GM19043 (cell line): ENCODE data around the gene PIH1D2.
"Not testable (repeated sequence)": the region's sequence is repeated elsewhere in the genome, so short reads cannot be mapped to it uniquely, and the experiment has no call there.

Experiments
- ATAC-seq: cut with Tn5 transposase; IDR thresholded peaks from one replicate; pipeline ENCODE4 v1.9.1; 2021; ENCODE audit warnings: low read depth; ENCODE audit not compliant: unreplicated experiment

The PIH1D2 gene

DNA sequence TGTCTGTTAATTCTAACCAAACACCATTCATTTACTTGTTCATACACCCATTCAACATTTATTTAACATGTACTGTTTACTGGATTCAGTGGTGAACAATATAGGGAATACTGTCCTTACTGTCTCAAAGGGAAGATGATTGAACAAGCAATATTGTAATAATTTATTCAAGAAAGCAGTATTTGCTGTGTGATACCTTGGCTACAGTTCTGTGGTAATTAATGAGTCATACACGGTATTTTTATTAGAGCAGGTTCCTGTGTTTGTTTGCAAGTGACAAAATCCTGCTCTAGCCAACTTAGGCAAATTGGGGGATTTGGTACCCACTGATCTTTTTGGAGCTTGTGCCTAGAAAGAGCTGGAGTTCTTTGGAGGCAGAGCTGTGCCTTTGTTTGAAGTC, 15.7 kb downstream of the PIH1D2 start:
- no peak for ATAC-seq

GRCh38 chr11:112057170-112057569, 16.6 kb downstream of the PIH1D2 start:
- ATAC-seq = no peak

DNA sequence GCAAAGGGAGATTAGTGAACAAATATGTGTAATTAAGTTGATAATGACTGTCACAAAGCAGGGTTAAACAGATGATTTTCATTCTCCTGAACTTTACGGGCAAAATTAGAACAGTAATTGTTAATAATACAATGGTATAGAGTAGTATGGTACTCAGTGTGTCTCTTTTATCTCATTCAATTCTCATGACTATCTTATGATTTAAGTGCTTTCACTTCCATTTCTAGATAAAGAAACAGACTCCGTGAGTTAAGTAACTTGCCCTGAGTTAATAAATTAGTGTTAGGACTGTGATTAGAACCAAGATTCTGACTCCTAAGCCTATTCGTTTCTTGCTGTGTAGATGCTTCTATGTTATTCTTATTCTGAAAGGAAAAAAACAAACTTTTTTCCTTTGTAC, 22.0 kb downstream of the PIH1D2 start:
- ATAC-seq = no peak

- ATAC-seq = peak; percentile 86
These were observed 23.1 kb downstream of the PIH1D2 start for GRCh38 chr11:112050721-112051120.

DNA sequence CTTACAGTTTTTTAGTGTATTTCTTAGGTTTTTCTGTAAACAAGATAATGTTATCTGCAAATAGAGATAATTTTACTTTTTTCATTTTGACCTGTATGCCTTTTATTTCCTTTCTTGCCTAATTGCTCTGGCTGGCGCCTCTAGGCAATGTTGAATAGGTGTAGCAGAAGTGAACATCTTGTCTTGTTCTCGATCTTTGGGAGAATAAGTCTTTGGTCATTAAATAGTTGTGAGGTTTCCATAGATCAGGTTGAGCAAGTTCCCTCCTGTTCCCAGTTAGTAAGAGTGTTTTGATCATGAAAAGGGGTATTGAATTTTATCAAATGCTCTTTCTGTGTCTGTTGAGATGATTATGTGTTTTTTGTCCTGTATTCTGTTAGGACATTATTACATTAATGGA, 24.0 kb downstream of the PIH1D2 start:
- ATAC-seq = no peak

DNA sequence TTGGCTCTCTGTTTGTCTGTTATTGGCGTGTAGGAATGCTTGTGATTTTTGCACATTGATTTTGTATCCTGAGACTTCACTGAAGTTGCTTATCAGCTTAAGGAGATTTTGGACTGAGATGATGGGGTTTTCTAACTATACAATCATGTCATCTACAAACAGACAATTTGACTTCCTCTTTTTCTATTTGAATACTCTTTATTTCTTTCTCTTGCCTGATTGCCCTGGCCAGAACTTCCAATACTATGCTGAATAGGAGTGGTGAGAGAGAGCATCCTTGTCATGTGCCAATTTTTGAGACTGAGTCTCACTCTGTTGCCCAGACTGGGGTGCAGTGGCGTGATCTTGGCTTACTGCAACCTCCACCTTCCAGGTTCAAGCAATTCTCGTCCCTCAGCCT, 25.6 kb downstream of the PIH1D2 start:
- ATAC-seq = not testable (repeated sequence)

- not testable (repeated sequence) for ATAC-seq
These were observed 27.2 kb downstream of the PIH1D2 start for GRCh38 chr11:112046647-112047046.

GRCh38 chr11:112044961-112045360, 28.9 kb downstream of the PIH1D2 start:
- no peak for ATAC-seq

DNA sequence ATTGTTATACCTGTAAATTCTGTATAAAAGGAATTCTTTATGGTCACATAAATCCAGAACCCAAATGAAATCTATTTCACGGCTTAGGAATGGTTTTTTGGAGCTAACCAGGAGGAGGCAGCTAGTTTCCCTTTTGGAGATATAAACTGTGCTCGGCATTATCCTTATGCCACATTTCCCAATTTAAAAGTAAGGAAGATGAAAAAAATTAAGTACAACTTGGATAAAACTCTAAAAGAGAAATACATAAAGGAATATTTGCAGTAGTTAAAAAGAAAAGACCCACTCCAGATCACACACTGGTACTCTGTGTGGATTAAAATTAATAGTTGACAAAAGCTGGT, 30.9 kb downstream of the PIH1D2 start:
- no peak for ATAC-seq

DNA sequence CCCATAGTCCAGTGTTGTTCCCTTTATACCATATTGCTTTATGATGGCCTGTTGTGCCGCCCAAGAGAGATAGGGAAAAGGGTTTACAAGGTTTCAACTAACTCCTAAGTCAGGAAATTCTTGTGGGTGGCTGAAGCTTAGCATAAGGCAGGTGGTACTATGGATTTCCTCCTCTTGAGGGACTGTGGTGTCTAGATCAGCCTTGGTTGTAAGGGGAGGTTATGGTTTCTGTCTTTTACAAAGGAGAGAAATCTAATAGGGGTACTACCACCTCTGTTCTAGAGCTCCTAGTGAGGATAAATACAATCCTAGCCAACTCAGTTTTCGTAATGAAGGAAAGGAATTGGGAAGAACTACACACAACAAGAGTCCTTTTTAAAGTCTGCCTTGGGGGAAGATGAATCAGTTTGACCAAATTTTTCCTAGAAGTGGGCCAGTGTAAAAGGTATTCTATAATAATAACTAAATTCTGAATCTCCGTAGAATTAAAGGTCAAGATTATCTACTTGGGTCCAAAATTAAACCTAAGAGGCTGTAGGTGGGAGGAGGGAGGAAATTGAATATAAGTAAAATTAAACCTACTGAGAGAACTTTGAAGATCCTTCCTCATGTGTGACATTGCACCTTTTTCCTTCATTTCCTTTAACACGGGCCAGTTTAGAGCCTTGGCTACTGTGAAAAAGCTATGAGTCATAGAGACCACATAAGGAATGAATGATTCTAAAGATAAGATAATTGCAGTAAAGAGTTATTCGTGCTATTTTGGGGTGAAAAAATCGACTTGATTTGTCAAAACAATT, 31.5 kb downstream of the PIH1D2 start:
- no peak for ATAC-seq

GRCh38 chr11:112037527-112037926, 36.3 kb downstream of the PIH1D2 start:
- no peak for ATAC-seq

DNA sequence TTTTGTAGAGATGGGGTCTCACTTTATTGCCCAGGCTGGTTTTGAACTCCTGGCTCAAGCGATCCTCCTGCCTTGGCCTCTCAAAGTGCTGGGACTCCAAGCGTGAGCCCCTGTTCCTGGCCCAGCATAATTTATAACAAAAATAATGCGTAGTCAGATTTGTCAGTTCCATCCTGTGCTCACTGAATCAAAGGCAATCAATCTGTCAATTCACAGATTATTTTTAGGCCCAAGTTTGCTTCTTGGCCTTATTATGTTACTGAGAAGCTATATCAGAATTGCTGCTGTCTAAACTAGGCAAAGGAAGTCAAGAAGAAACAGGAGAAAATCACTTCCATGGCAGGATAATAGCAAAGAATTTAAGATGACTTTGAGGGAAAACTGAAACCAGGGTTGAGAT, 39.9 kb downstream of the PIH1D2 start:
- no peak for ATAC-seq

DNA sequence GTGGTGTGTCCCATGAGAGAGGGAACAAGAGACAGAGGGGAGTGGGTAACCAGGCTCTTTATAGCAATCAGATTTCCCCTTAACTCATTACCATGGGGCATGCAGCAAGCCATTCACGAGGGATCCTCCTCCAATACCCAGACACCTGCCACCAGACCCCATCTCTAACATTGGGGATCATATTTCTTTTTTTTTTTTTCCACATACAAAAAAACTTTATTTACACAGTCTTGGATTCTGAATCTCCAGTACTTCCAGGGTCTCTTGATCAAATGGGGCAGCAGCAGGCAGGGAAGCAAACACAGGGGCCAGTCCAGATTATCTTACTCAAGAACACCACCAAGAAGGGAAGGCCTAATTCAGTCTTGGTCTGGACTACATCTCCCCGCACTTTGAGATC, 44.4 kb downstream of the PIH1D2 start:
- no peak for ATAC-seq

- not testable (repeated sequence) for ATAC-seq
These were observed 46.9 kb downstream of the PIH1D2 start for GRCh38 chr11:112026784-112027410.

DNA sequence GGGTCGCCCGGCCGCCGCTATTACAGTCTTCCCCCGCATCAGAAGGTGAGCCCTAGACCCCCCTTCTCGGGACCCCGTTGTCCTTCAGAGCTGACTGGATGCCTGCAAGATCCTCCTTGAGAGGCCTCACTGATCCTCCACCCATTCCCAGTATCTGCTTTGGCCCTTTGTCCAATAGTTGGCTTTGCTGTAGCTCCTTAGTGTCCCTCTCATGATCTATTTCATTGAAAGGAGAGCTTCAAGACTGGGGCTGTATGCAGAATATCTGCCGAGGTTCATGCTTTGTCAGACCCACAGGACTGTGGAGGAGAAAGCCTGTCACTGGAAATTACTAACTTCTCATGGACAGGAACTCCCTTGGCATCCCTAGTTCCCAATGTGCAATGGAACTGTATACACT, 48.1 kb downstream of the PIH1D2 start:
- peak; percentile 10 for ATAC-seq

- ATAC-seq = peak; percentile 57
These were observed 48.8 kb downstream of the PIH1D2 start, which contains the start of gene DLAT for GRCh38 chr11:112024773-112025678. TSS of gene DLAT (plus strand) at chr11:112025408. CDS start at chr11:112025473, 65 bp downstream.

DNA sequence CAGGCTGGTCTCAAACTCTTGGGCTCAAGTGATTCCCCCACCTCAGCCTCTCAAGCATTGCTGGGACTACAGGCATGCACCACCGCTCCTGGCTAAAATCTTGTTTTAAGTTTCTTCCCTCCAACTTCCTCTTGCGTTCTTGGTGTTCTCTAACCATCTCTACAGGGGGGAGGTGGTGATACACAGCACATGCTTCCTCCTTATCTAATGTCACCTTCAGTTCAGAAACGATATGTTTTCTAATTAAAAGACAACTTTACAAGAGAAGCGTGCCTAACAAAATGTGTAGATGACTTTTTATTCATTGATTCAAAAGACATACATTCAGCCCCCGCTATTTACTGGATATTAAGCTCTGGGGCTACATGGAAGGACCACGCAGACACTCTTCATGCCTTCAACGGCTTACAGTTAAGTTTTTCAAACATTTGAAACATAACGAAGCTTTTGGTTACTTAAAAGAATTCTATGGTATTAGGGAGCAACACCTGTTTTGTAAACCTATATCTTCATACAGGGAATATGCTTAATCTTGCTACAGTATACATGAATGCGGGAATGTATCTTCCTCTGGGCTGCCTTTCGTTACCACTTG, 49.5 kb downstream of the PIH1D2 start:
- ATAC-seq = peak; percentile 40

DNA sequence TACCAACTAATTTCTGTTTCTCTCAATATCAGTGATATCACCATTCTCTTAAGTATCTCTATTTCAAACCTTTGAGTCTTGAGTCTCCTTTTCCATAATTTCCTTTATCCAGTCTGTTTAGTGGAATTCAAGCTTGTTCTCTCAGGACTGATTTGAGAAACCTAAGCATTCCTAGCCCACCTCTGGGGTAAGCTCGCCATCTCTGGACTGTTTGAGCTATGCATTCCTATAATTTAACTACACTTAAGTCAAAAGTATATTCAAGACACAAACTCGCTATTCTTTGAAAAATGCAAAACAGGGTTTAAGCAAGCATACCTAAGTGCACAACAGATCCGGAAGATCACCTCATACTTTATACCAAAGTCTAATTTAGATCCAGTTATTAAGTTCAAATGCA, 50.7 kb downstream of the PIH1D2 start:
- no peak for ATAC-seq

GRCh38 chr11:112019066-112019465, 54.8 kb downstream of the PIH1D2 start:
- no peak for ATAC-seq
